SK-N-SH treated with all-trans-retinoic acid at 6 μM for 48 hours (cell line): ENCODE results near the gene HELZ.
A peak's percentile ranks its signal among the peaks of the same experiment; 100 is the strongest.

Experiments used
- ATAC-seq: fragments of 200-7000 bp; cut with Tn5 transposase; 3 replicates; pipeline ENCODE4 v1.9.1; 2020; ENCODE audit warnings: mild to moderate bottlenecking, moderate library complexity
- BACH2 ChIP-seq: fragments of 250-450 bp; sonication (Bioruptor Pico); IDR thresholded peaks from 2 replicates; pipeline ENCODE4 v1.9.0; 2021; ENCODE audit warnings: mild to moderate bottlenecking, borderline replicate concordance
- CREB5 ChIP-seq: fragments of 250-450 bp; sonication (Bioruptor Pico); IDR thresholded peaks from 2 replicates; pipeline ENCODE4 v1.5.1; 2020; ENCODE audit warnings: low read depth, mild to moderate bottlenecking, moderate library complexity
- CSDC2 ChIP-seq: fragments of 250-450 bp; sonication (Bioruptor Pico); IDR thresholded peaks from 2 replicates; pipeline ENCODE4 v1.5.0; 2020; ENCODE audit warnings: mild to moderate bottlenecking, moderate library complexity
- CSRNP3 ChIP-seq: fragments of 250-450 bp; sonication (Bioruptor Pico); IDR thresholded peaks from 2 replicates; pipeline ENCODE4 v1.5.1; 2021; ENCODE audit warnings: mild to moderate bottlenecking, moderate library complexity
- GLIS3 ChIP-seq: fragments of 250-450 bp; sonication (Bioruptor Pico); IDR thresholded peaks from 2 replicates; pipeline ENCODE4 v1.5.0; 2020; ENCODE audit warnings: mild to moderate bottlenecking, moderate library complexity
- ISL1 ChIP-seq: fragments of 250-450 bp; sonication (Bioruptor Pico); IDR thresholded peaks from 2 replicates; pipeline ENCODE4 v2.1.2; 2022; ENCODE audit warnings: mild to moderate bottlenecking, moderate library complexity
- OSR1 ChIP-seq: fragments of 250-450 bp; sonication (Bioruptor Pico); IDR thresholded peaks from 2 replicates; pipeline ENCODE4 v1.8.0; 2022; ENCODE audit warnings: moderate library complexity, mild to moderate bottlenecking, inconsistent platforms
- PATZ1 ChIP-seq: fragments of 250-450 bp; sonication (Bioruptor Pico); IDR thresholded peaks from 2 replicates; pipeline ENCODE4 v1.8.0; 2020; ENCODE audit warnings: mild to moderate bottlenecking, moderate library complexity, borderline replicate concordance
- POU6F1 ChIP-seq: fragments of 250-450 bp; sonication (Bioruptor Pico); IDR thresholded peaks from 2 replicates; pipeline ENCODE4 v1.8.0; 2021; ENCODE audit warnings: low read depth, mild to moderate bottlenecking, moderate library complexity, borderline replicate concordance
- PPARA ChIP-seq: fragments of 250-450 bp; sonication (Bioruptor Pico); IDR thresholded peaks from 2 replicates; pipeline ENCODE4 v1.5.0; 2020; ENCODE audit warnings: mild to moderate bottlenecking, borderline replicate concordance
- RARB ChIP-seq: fragments of 250-450 bp; sonication (Bioruptor Pico); IDR thresholded peaks from 2 replicates; pipeline ENCODE4 v1.8.0; 2021; ENCODE audit warnings: mild to moderate bottlenecking, moderate library complexity
- SNAI2 ChIP-seq: fragments of 250-450 bp; sonication (Bioruptor Pico); IDR thresholded peaks from 2 replicates; pipeline ENCODE4 v1.5.0; 2020; ENCODE audit warnings: mild to moderate bottlenecking, moderate library complexity
- TCF4 ChIP-seq: fragments of 250-450 bp; sonication (Bioruptor Pico); IDR thresholded peaks from 2 replicates; pipeline ENCODE4 v1.8.0; 2021; ENCODE audit warnings: mild to moderate bottlenecking, moderate library complexity, borderline replicate concordance
- TOX ChIP-seq: fragments of 250-450 bp; sonication (Bioruptor Pico); IDR thresholded peaks from 2 replicates; pipeline ENCODE4 v1.8.0; 2021; ENCODE audit warnings: mild to moderate bottlenecking, moderate library complexity, borderline replicate concordance
- TSHZ2 ChIP-seq: fragments of 250-450 bp; sonication (Bioruptor Pico); IDR thresholded peaks from 2 replicates; pipeline ENCODE4 v1.5.0; 2020; ENCODE audit warnings: mild to moderate bottlenecking, moderate library complexity
- ZFP3 ChIP-seq: fragments of 250-450 bp; sonication (Bioruptor Pico); IDR thresholded peaks from 2 replicates; pipeline ENCODE4 v1.5.0; 2020; ENCODE audit warnings: mild to moderate bottlenecking, moderate library complexity
- ZFP30 ChIP-seq: fragments of 450-650 bp; formaldehyde crosslinking; IDR thresholded peaks from 2 replicates; pipeline ENCODE4 v1.5.0; 2022; ENCODE audit warnings: mild to moderate bottlenecking, moderate library complexity

HELZ gene

GRCh38 chr17:67245073-67245693, at the start of gene HELZ:
HELZ (minus strand) TSS chr17:67245196; CDS start chr17:67218804, 26,392 bp downstream.
- ATAC-seq: peak; percentile 77
- TF ChIP-seq PPARA (CRISPR knock-in tag) (no peak), TSHZ2 (CRISPR knock-in tag) (no peak), BACH2 (CRISPR knock-in tag) (no peak), TCF4 (CRISPR knock-in tag) (no peak), OSR1 (no peak)
- TF ChIP-seq, all 23 proteins: peak for 0

GRCh38 chr17:67293251-67294203, 48.5 kb upstream of the HELZ start:
- ATAC-seq: peak; percentile 92
- TF ChIP-seq BACH2 (CRISPR knock-in tag) (no peak), GLIS3 (no peak), TOX (CRISPR knock-in tag) (no peak), ZFP3 (CRISPR knock-in tag) (no peak), TSHZ2 (CRISPR knock-in tag) (no peak), SNAI2 (CRISPR knock-in tag) (no peak), CREB5 (CRISPR knock-in tag) (no peak), ZFP30 (CRISPR knock-in tag) (no peak), PATZ1 (CRISPR knock-in tag) (no peak), CSRNP3 (no peak), POU6F1 (CRISPR knock-in tag) (no peak), RARB (CRISPR knock-in tag) (no peak), ISL1 (CRISPR knock-in tag) (no peak), TCF4 (CRISPR knock-in tag) (no peak), CSDC2 (CRISPR knock-in tag) (no peak)
